HG03571 (cell line): ENCODE data around the gene CERKL.

ENCODE experiments used
- ATAC-seq: cut with Tn5 transposase; IDR thresholded peaks from one replicate; pipeline ENCODE4 v1.9.1; 2021; ENCODE audit not compliant: unreplicated experiment

The CERKL gene

DNA sequence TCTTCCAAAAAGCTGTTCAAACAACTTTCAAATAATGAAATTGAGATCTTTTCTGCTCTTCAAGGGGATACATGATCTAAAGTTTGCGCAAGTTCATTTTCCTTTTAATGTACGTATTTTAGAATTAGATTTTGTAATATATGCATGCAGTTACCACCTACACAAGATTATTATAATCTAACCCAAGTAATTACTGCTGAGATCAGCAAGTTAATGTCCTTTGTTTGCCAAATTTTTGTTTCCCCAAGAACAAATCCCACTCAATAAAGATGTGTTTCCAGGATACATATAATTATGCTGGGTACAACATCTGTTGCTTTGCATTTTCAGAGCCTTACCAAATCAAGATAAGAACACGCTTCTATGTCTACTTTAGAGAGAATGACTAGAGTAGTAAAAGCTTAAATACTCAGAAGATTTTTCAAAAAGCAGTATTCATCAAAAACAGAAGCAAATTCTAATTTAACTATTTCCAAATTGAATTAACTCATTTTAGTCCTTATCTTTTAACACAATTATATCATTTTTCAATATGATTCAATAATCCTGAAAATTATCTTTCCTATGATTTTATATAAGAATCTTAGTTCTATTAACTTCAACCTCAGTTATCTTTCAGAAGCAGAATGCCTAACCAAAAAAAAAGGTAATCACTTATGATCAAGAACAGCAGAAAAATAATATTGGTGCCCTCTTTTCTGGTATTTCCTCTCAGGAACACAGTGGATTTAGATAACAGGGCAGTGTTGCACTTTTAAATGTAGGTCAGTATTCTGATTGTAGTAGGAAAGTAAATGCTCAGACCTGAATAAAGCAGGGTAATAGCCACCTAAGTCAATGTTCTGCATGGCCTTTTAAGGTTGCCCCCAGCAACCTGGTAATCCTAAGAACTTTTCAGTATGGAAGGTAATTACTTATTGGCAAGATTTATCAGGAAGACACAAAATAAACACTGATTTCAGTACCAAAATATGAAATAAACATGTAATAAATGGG lies 28.0 kb downstream of the CERKL start:
- ATAC-seq, result no peak

DNA sequence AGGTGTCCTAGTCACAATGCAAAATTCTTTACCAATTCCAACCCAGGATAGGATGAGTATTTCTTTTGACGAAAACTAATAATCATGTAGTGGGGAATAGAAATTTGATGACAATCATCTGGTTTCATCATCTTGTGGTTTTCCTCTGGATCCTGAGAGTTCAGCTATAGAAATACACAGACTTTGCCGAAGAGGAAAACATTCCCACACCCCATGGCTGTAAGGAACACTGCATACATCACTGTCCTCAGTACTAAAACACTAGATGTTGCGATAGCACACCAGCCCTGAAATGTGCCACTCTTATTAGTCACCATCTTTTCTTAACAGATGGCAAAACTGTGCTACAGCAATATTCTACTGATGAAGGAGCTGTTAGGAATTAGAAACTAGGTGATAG lies 29.4 kb downstream of the CERKL start:
- no peak for ATAC-seq

DNA sequence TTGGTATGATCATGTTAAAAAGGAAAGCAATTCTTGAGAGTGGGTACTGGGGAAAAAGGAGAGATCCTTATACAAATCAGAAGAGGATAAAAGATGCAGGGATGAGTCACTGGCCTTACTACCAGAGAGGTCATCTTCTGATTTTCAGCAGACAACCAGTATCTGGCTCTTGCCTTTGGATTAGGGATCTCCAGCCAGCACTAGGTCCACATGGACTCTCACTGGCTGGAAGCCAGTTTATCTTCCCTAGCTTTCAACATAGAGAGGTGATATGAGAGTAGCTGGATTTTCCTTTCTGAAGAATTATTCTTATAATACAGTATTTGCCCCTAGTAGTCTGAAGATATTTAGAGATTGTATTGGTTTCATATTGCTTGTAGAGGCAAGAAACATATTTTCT lies 30.2 kb downstream of the CERKL start:
- ATAC-seq, result no peak

DNA sequence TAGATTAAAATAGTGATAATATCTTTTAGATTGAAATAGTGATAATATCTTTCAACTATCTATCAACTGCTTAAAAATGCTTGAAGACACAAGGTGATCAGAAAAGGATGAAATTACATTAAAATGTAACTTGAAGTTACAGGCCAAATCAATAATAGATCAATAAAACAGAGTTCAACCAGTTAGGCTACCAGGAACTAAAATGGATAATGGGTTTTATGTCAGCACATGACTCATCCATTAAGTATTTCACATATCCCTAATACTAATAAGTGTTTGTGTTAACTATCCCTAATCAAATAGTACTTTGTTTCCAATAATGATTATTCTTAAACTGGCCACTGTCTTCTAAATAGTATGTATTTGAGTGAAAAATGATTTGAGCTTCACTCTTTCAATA lies 33.7 kb downstream of the CERKL start:
- no peak for ATAC-seq

DNA sequence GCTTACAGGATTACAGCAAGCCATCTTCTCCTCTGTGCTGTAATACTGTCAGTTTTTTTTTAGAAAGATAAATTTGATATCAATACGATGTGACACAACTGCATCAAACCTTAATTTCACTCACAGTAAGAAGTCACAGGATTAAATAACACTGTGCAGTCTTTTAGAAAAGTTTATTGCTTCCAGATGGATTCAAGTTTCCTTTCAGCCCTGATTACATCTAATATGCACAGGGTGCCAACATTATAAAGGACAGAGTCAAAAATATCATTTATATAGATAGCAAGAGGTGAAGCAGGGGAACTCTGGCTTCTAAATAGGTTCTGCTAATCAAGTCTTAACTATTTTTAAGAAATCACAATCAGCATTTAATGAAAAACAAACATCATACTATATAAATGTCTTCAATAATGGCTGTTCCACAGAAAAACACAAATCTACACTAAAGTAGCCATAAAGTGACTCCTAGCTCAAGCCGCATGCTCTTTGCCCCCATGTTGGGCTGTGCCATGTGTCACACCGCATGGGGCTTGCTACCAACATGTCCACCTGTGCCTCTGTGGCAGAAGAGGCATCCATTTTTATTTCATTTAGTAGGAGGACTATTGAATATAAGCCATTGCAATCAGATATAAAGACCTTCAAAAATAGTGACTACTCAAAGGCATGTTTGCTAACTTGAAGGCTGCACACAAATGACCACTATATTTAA lies 35.0 kb downstream of the CERKL start:
- no peak for ATAC-seq

DNA sequence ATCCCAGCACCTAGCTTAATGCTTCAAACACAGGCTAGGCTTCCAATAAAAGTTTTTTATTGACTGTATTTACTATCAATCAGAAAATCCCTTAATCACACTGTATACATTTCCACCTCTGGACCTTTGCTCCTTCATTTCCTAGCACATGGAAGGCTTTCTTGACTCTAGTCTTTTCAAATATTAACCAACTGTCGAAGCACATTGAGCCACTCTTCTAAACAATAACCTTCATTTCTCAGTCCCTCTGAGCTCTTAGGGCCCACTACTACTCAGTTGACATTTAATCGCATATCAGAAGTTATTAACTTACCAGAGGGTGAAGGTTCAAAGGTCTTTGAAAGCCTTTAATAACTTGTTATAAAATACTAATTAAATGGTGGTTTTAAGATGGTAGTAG lies 37.4 kb downstream of the CERKL start:
- no peak for ATAC-seq

DNA sequence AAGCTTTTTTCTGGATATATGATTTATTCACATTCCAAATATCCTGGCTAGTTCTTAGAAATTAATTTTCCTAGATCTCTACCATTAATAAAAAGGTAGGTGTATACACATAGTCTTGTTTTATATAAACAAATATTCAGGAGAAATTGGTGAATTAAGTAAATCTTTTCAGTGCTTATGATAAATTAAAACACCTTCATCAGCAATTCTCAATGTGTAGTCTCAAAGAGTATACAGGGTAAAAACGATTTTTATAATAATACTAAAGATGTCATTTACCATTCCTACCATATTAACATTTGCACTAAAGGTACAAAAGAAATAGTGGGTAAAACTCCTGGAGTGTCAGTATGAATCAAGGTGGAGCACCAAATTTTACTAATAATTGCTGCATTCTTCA lies 40.2 kb downstream of the CERKL start:
- no peak for ATAC-seq

DNA sequence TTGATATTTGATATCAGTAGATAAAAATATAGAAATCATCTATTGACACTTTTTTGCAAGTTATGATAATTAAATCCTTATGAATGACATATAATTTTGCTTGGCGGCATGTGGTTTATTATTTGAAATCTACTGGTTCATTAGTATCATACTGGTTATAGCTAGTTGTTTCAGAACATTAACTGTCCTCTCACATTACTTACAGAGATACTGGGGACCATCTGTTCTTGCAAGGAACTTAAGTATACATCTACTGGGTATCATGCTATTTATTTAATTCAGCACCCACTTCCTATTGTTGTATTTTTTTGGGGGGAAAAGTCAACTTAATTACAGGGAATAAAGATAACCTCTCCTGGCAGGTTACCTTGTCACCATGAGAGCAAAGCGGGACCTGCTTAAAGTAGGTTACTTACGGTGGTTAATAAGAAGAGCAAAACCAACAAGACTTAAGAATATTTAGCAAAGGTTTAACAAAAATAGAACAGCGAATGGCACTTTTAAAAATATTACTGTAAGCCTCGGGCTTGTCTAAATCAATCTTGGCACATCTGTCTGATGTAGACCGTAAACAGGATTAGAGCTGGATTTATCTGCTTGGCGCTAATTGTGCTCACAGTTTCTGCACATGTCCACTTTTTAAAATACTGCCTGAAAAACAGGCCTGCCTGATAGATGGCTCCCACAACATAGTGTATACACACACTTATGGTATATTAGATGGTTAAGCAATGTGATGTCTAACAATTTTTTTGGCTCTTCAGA lies 41.8 kb downstream of the CERKL start:
- ATAC-seq, result no peak

DNA sequence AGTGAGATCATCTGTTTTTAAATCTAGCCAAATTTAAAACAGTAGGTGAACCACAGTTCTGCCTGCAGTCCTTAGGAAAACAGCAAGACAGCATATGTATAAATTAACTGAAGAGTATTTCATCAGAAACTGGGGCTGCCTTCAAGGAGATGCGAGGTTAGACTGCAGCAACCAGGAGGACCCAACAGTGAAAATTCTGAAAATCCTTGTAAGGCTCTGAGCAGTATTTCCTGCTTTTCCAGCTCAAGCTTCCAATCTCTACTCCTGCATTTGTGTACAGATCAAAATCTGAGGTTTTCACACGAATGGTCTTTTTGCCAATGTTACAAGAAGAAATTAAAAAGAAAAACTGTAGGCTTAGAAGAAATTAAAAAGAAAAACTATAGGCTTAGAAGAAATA lies 43.7 kb downstream of the CERKL start:
- ATAC-seq, result no peak

DNA sequence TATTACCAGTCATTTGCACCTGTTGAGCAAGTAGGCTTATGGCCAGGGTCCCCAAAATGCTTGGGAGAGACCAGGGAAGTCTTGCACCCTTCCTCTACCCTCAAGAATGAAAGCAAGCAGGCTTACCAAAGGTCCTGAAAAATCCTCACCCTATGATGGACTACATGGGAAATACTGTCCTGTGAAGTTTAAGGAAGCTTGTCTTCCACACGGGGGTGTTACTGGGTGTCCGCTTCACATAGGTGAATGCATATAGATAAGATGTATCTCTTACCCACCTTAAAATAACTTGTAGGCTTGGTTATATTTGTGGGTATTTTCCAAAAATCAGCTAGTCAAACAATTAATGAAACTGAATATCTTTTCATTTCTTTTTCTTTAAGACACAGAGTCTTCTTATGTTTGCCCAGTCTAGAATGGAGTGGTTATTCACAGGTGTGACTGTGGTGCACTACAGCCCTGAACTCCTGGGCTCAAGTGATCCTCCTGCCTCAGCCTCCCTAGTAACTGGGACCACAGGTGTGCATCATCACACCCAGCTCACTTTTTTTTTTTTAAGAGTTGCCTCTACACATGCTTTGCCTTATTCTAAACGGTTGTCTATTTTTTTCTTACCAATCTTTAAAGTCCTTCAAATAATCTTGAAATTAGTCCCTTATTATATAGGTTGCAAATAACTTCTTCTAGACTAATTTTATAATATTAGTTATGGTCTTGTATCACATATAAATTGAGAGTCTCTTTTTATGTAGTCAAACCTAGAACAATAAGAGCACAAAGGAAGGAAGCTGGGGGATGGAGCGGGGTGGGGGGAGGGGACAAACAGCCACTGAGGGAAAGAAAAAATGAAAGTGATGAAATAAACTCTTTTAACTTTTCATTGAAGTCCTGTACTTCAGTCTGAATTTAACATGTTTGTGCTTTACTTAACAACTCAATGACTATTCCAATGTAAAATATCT lies 49.0 kb downstream of the CERKL start:
- no peak for ATAC-seq

DNA sequence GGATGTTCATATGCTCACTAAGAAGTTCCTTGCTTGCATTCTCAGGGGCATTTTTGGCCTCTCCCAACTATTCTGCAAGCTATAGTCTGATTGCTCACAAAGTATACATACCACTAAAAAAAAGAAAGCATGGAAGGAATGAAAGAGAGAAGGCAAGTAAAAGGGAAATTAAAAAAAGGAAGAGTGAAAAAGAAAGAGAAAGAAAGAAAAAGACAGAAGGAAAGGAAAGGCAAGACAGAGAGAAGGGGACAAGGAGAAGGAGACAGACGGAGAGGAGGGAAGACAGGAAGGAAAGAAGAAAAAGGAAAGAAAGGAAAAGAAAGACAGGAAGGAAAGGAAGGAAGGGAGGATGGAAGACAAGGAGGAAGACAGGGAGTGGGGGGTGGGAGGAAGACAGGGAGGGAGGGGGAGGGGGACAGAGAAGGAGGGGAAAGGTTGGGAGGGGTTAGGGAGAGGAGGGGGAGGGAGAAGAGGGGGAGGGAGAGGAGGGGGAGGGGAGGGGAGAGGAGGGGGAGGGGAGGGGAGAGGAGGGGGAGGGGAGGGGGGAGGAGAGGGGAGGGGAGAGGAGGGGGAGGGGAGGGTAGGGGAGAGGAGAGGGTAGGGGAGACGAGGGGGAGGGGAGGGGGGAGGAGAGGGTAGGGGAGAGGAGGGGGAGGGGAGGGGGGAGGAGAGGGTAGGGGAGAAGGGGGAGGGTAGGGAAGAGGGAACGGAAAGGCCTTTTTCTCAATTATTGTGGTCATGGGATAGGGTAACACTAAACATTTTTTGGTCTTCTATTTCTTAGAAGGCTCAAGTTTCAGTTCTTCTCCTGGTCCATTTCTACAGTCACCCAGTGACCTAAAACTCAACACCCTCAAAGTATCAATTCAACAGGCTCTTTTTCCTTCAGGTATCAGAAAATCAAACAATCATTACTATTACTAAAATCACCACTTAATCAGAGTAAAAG lies 50.7 kb downstream of the CERKL start:
- no peak for ATAC-seq

DNA sequence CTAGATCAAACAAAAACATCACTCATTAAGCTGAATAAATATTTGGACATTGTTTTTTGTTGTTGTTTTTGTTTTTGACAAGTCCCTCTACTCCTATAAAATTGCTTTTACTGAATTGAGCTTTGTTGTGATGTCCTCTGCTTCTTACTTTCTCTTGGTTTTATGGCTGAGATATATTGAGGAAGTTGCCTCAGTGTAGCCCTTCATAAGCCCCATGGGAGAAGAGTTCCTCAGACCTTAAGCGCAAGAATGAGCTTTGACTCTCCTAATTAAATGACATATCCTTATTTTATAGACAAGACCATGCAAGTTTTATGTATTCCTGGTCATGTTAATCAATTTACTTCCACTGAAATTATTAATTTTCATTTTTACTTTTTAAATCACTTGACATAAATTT lies 54.9 kb downstream of the CERKL start:
- ATAC-seq, result no peak

DNA sequence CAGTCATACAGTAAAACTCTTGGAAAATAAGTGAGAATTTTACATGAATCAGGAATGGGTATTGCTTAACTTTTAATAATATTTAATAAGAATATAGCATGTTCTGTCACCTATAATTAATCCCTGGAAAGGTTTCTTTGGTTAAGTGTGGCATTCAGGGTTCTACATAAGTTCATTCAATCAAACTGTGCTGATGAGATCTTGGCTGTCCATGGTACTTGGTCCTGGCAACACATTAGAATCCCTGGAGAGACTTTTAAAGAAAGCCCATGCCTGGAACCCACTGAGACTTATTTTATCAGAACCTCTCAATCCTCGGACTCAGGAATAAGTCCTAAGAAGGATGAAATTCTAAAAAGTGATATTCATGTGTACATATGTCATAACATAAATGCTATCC lies 60.3 kb downstream of the CERKL start:
- no peak for ATAC-seq

DNA sequence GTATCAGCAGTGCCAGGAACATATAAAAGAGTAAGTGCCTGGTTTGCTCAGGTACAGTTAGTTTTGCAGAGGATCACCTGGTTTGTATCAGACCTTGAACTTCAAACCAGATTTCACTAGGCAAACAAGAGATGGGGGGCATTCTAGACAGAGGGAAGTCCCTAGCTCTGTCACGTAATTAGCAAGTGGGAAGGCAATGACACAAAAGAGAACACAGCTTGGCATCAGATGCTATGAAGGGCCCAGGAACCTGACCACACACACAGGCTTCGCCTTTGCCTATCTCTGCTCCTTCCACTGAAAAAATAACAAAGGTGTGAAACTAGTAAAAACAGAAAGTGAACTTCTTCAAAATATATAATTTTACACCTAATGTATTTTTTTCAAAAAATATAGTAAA lies 62.6 kb downstream of the CERKL start:
- ATAC-seq, result no peak

DNA sequence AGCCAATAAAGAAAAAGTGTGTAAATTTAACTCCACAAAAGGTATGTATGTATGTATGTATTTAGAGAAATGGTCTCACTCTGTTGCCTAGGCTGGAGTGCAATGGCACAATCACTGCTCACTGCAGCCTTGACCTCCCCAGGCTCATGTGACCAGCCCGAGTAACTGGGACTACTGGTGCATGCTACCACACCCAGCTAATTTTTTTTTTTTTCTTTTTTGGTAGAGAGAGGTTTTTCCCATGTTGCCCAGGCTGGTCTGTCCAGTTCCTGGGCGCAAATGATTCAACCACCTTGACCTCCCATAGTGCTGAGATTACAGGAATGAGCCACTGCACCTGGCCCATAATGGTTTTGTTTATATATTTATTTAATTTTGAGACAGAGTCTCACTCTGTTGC lies 67.1 kb downstream of the CERKL start:
- no peak for ATAC-seq

DNA sequence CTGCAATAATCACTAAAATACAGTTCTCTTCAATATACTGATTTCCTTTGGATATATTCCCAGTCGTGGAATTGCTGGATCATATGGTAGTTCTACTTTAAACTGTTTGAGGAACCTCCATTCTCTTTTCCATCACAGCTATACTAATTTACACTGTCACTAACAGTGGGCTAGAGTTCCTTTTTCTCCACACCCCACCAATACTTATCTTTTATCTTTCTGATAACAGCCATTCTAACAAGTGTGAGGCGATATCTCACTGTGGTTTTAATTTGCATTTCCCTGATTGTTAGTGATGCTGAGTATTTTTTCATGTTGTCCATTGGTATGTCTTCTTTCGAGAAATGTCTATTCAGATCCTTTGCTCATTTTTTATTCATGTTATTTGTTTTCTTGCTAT lies 68.4 kb downstream of the CERKL start:
- ATAC-seq, result no peak

DNA sequence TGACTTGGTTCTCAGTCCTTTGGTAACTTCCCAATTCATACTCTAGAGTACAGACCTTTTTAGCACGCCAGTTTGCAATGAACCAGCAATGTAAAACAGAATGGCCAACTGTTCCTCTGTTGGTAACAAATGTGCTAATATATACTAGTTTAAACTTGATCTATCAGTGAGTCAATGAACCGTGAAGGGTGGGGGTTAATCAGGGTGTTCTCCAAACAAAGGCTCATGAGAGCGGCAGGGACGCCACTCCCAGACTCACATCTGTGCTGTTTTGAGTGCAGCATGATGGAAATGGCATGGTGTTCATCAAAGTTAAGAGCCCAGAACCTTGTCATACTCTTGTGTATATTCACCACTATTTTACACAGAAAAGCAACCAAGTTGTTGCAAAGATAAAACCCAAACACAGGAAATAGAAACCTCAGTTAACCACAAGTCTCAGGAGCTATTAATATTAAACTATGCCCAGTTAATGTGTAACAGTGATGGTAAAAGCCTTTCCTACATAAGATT lies 70.3 kb downstream of the CERKL start:
- ATAC-seq, result peak; percentile 96

DNA sequence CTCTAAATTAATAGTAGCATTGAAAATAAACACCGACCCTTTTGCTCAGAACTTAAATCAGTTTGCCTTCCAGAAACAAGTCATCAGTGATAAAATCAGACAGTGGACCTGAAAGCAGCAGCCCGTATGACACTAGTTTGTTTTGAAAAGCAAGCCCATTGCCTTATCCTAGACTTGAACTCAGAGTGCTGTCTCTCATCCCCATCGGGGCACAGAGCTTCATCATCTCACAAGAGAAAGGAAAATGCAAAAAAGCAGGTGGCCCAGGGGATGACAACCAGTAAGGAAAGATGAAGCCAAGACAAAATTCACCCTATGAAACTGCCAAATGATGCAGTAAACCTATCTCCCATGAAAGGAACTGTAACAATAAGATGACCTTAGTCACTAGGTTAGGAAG lies 71.2 kb downstream of the CERKL start:
- ATAC-seq, result no peak

DNA sequence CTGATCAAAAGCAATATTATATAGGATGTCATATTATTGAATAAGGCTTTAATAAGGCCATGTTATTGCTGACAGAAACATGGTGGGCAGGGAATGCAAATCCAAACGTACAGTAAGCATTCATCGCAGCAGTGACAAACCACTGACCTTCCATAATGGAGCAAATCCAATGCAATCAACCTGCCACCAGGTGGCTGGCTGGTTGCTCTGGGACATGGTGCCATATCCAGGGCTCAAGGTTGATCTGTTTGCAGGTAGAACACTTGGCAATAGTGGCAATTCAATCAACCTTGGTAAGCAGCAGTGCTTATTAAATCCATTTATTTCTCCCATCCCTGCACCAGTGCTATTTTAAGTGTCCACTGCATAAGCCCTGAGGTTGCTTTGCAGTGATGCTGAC lies 75.4 kb downstream of the CERKL start:
- ATAC-seq, result no peak
